LNCaP clone FGC (cell line): ENCODE measurements around the gene UBQLNL.

Experiments
- DNase-seq: peaks from one replicate; pipeline ENCODE4 v3.0.0-alpha.2; 2011; ENCODE audit warnings: low read depth
- H3K4me3 ChIP-seq: 2 replicates; pipeline ENCODE4 v1.5.1; 2011; ENCODE audit warnings: mild to moderate bottlenecking, low read depth, low read length, control low read depth
- CTCF ChIP-seq: IDR thresholded peaks from 2 replicates; pipeline ENCODE4 v1.5.1; 2012; ENCODE audit warnings: mild to moderate bottlenecking; ENCODE audit not compliant: control insufficient read depth, insufficient read depth; ENCODE audit errors: extremely low read depth

Gene UBQLNL

GRCh38 chr11:5548440-5548839, 31.9 kb upstream of the UBQLNL start, which contains the start of gene OR52H1:
Gene OR52H1, minus strand, starts transcription at chr11:5548540. Its CDS starts 3,035 bp downstream, at chr11:5545505.
- TF ChIP-seq CTCF, result no peak
- no peak for DNase-seq
- no peak within 1 kb of the TSS for H3K4me3 ChIP-seq

- no peak for TF ChIP-seq CTCF
- no peak for DNase-seq
- no peak overlapping the region for H3K4me3 ChIP-seq
These were observed 31.5 kb upstream of the UBQLNL start for GRCh38 chr11:5547982-5548381.

GRCh38 chr11:5546457-5546856, 30.0 kb upstream of the UBQLNL start:
- DNase-seq, result no peak
- H3K4me3 ChIP-seq, result no peak overlapping the region
- no peak for TF ChIP-seq CTCF

- no peak for DNase-seq
- no peak for TF ChIP-seq CTCF
- H3K4me3 ChIP-seq, result no peak overlapping the region
These were observed 24.9 kb upstream of the UBQLNL start for GRCh38 chr11:5541427-5541826.

- no peak overlapping the region for H3K4me3 ChIP-seq
- TF ChIP-seq CTCF, result no peak
- no peak for DNase-seq
These were observed 20.0 kb upstream of the UBQLNL start for GRCh38 chr11:5536482-5536881.

- no peak for DNase-seq
- no peak overlapping the region for H3K4me3 ChIP-seq
- no peak for TF ChIP-seq CTCF
These were observed 17.5 kb upstream of the UBQLNL start for GRCh38 chr11:5534046-5534445.

GRCh38 chr11:5531053-5531831, 14.7 kb upstream of the UBQLNL start:
- no peak overlapping the region for H3K4me3 ChIP-seq
- no peak for DNase-seq
- no peak for TF ChIP-seq CTCF
